Fibroblast of lung (primary cell): ENCODE measurements around the gene GPC5. TPM values are rescaled to one million over a fixed set of nuclear protein-coding genes. Genes with fewer than 3 reads are reported as not detected.

ENCODE experiments used
- DNase-seq, 2 donors: peaks; one replicate each; pipeline versions ENCODE4 v3.0.0 to v3.0.0-alpha.2; 2010; ENCODE audit warnings: low read depth in 2 of 2
- H2AFZ ChIP-seq: 2 replicates; pipeline ENCODE4 v1.5.1; 2012; ENCODE audit warnings: low read length, control low read depth, inconsistent platforms
- H3K27ac ChIP-seq: 2 replicates; pipeline ENCODE4 v1.5.1; 2011; ENCODE audit warnings: low read length, control low read depth; ENCODE audit not compliant: insufficient read depth
- H3K27me3 ChIP-seq: 2 replicates; pipeline ENCODE4 v1.5.1; 2011; ENCODE audit warnings: mild to moderate bottlenecking, low read length; ENCODE audit not compliant: control insufficient read depth, insufficient read depth
- H3K36me3 ChIP-seq: 2 replicates; pipeline ENCODE4 v1.5.1; 2011; ENCODE audit warnings: low read length; ENCODE audit not compliant: control insufficient read depth, insufficient read depth
- H3K4me1 ChIP-seq: 2 replicates; pipeline ENCODE4 v1.5.1; 2011; ENCODE audit warnings: low read length; ENCODE audit not compliant: control insufficient read depth, insufficient read depth; ENCODE audit errors: extremely low read depth
- H3K4me2 ChIP-seq: 2 replicates; pipeline ENCODE4 v1.5.1; 2011; ENCODE audit warnings: low read length, control low read depth; ENCODE audit not compliant: insufficient read depth; ENCODE audit errors: extremely low read depth
- H3K4me3 ChIP-seq, 4 experiments: fragments of 200-600 bp in 1 of 4; sonication (generic) in 1 of 4; replicated peaks in 1 of 4; 2 replicates each; pipeline ENCODE4 v1.5.1; 2011 to 2016; ENCODE audit warnings: low read length in 4 of 4, low read depth in 3 of 4, mild to moderate bottlenecking in 3 of 4, control low read depth in 2 of 4, inconsistent platforms in 1 of 4, mixed read lengths in 1 of 4; ENCODE audit not compliant: insufficient read depth in 1 of 4; ENCODE audit errors: control extremely low read depth in 1 of 4
- H3K79me2 ChIP-seq: 2 replicates; pipeline ENCODE4 v1.5.1; 2012; ENCODE audit warnings: mild to moderate bottlenecking, low read length, inconsistent platforms; ENCODE audit not compliant: control insufficient read depth, insufficient read depth
- H3K9ac ChIP-seq: 2 replicates; pipeline ENCODE4 v1.5.1; 2011; ENCODE audit warnings: mild to moderate bottlenecking, low read length, control low read depth; ENCODE audit not compliant: insufficient read depth
- H3K9me3 ChIP-seq: 2 replicates; pipeline ENCODE4 v1.5.1; 2012; ENCODE audit warnings: low read depth, low read length; ENCODE audit not compliant: control insufficient read depth, insufficient read depth
- H4K20me1 ChIP-seq: 2 replicates; pipeline ENCODE4 v1.5.1; 2011; ENCODE audit warnings: low read length; ENCODE audit not compliant: control insufficient read depth, insufficient read depth; ENCODE audit errors: extremely low read depth
- EZH2 ChIP-seq: IDR thresholded peaks from 2 replicates; pipeline ENCODE4 v1.5.1; 2012; ENCODE audit warnings: low read length, control low read depth, mild to moderate bottlenecking; ENCODE audit errors: missing control alignments
- polyA plus RNA-seq, 2 donors: library from polyadenylated mRNA; depleted of rRNA in 1 of 2; stranded (reverse) in 1 of 2; unstranded in 1 of 2; fragments of >200 nt; gene quantifications; 2 replicates each; pipeline ENCODE4 v1.2.1, GENCODE V29; 2011 to 2012; ENCODE audit warnings: missing spikeins in 1 of 2
- total RNA-seq: library from RNA; depleted of rRNA; stranded (reverse); fragments of >200 nt; gene quantifications from 2 replicates; pipeline ENCODE4 v1.2.1, GENCODE V29; 2014
- TF ChIP-seq, protein P1 (sequence below), 2 donors: IDR thresholded peaks in 1 of 2; conservative IDR thresholded peaks in 1 of 2; 1 replicate in 1 of 2; 2 replicates in 1 of 2; pipeline ENCODE4 v1.5.1; 2011 to 2012; ENCODE audit warnings: low read length in 2 of 2, control low read depth in 1 of 2, inconsistent platforms in 1 of 2, low read depth in 1 of 2, mild to moderate bottlenecking in 1 of 2

GPC5 gene
- total and polyA plus RNA-seq, 2 donors (not counting 1 experiment from before 2014, with no cell fraction given), result 0.17 TPM; not detected in 1

DNA sequence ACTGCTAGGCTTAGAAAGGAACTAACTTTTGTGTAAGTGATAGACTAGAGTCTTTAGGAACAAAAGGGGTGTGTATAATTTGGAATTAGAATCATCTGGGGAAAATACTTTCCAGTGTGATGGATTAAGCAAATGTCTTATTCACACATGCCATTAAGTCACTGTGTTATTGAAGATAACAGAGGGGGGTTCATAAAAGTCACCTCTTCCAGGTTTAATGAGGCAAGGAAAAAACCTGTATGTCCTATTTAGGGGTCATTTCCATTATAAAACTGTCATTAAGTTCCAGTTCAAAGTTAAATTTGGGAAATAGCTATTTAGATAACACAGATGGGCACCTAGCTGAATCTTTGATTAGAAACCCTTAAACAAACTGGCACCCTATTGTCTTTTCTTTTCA, 1323.2 kb downstream of the GPC5 start:
- no peaks in the 10 kb centered on the region for H4K20me1 ChIP-seq
- no peak for DNase-seq
- H2AFZ ChIP-seq, result no peak overlapping the region
- H3K9ac ChIP-seq, result no peak overlapping the region
- H3K36me3 ChIP-seq, result no peaks in the 10 kb centered on the region
- H3K4me1 ChIP-seq, result no peaks in the 10 kb centered on the region
- no peak overlapping the region for H3K4me2 ChIP-seq
- no peak overlapping the region for H3K27ac ChIP-seq
- no peaks in the 10 kb centered on the region for H3K79me2 ChIP-seq
- H3K27me3 ChIP-seq, result no peaks in the 10 kb centered on the region
- H3K4me3 ChIP-seq, result no peak overlapping the region
- TF ChIP-seq, protein P1, sequence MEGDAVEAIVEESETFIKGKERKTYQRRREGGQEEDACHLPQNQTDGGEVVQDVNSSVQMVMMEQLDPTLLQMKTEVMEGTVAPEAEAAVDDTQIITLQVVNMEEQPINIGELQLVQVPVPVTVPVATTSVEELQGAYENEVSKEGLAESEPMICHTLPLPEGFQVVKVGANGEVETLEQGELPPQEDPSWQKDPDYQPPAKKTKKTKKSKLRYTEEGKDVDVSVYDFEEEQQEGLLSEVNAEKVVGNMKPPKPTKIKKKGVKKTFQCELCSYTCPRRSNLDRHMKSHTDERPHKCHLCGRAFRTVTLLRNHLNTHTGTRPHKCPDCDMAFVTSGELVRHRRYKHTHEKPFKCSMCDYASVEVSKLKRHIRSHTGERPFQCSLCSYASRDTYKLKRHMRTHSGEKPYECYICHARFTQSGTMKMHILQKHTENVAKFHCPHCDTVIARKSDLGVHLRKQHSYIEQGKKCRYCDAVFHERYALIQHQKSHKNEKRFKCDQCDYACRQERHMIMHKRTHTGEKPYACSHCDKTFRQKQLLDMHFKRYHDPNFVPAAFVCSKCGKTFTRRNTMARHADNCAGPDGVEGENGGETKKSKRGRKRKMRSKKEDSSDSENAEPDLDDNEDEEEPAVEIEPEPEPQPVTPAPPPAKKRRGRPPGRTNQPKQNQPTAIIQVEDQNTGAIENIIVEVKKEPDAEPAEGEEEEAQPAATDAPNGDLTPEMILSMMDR (conservative IDR thresholded peaks at IDR 0.05 in 1 of 2, IDR thresholded peaks at IDR 0.05 in 1 of 2; ENCODE audit: low read depth in 1 of 2, low read length in 2 of 2), result no peak
- TF ChIP-seq EZH2, result no peak
- no peaks in the 10 kb centered on the region for H3K9me3 ChIP-seq

DNA sequence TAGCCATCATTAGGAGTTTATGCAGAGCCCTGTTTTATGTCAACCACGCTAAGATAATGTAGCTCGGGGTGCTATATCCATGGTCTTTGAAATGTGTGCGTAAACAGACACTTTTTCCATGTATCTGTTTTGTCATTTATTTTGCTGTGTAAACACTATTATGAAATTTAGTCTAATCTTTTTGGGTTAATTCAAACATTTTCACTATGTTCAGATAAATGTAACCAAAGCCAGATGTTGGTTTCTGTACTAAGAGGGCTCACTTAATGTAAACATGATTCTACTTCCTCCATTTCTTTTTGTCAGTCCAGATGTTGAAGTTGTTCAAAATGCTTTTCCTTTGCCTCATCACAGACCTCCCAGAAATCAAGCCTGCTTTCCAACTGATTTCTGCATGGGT, 1328.7 kb downstream of the GPC5 start:
- Histone ChIP-seq H3K27ac (no peak overlapping the region), H3K4me2 (no peak overlapping the region), H3K79me2 (no peaks in the 10 kb centered on the region), H3K4me3 (no peak overlapping the region), H3K9me3 (no peaks in the 10 kb centered on the region), H2AFZ (no peak overlapping the region), H4K20me1 (no peaks in the 10 kb centered on the region), H3K36me3 (no peaks in the 10 kb centered on the region), H3K27me3 (no peaks in the 10 kb centered on the region), H3K4me1 (no peaks in the 10 kb centered on the region), H3K9ac (no peak overlapping the region)
- no peak for TF ChIP-seq EZH2
- TF ChIP-seq, protein P1 (conservative IDR thresholded peaks at IDR 0.05 in 1 of 2, IDR thresholded peaks at IDR 0.05 in 1 of 2; ENCODE audit: low read depth in 1 of 2, low read length in 2 of 2), result no peak
- peak in 1 of 2 donors; percentile 58 for DNase-seq

- Histone ChIP-seq H4K20me1 (no peaks in the 10 kb centered on the region), H3K4me3 (no peak overlapping the region), H3K27ac (no peak overlapping the region), H3K79me2 (no peaks in the 10 kb centered on the region), H3K27me3 (no peaks in the 10 kb centered on the region), H3K36me3 (no peaks in the 10 kb centered on the region), H2AFZ (no peak overlapping the region), H3K4me1 (no peaks in the 10 kb centered on the region), H3K9me3 (no peaks in the 10 kb centered on the region), H3K9ac (no peak overlapping the region), H3K4me2 (no peak overlapping the region)
- no peak for DNase-seq
- no peak for TF ChIP-seq EZH2
- TF ChIP-seq, protein P1 (conservative IDR thresholded peaks at IDR 0.05 in 1 of 2, IDR thresholded peaks at IDR 0.05 in 1 of 2; ENCODE audit: low read depth in 1 of 2, low read length in 2 of 2), result no peak
These were observed 1335.6 kb downstream of the GPC5 start for GRCh38 chr13:92734068-92734467.
